Measurements from ENCODE around the gene PDPK1. TPM values are rescaled to one million over a fixed set of nuclear protein-coding genes. Genes with fewer than 3 reads are reported as not detected.
A peak's percentile ranks its signal among the peaks of the same experiment; 100 is the strongest.

Gene PDPK1
- total and polyA plus RNA-seq, 4 experiments from 2014 or later = 26.4 to 71.3 (median 51.7) TPM

- CTCF ChIA-PET (ENCODE audit: partially characterized antibody) = no interaction called here
- H3K36me3 ChIP-seq (ENCODE audit: insufficient read depth, low read length) = peaks cover 47% of the 10 kb centered on the region
These were observed 53.8 kb downstream of the PDPK1 start for GRCh38 chr16:2591476-2592240.

GRCh38 chr16:2592786-2593185 lies 55.0 kb downstream of the PDPK1 start:
- peaks cover 7% of the 10 kb centered on the region for H3K4me1 ChIP-seq (ENCODE audit: insufficient read depth, low read length)
- no peak overlapping the region for H3K4me3 ChIP-seq (ENCODE audit: low read length in 2 of 2)
- no peak overlapping the region for H3K27ac ChIP-seq (ENCODE audit: low read depth, low read length)
- H3K4me3 Mint-ChIP-seq = no peak overlapping the region
- no peaks in the 10 kb centered on the region for H3K27me3 Mint-ChIP-seq
- no peaks in the 10 kb centered on the region for H3K9me3 Mint-ChIP-seq
- peaks cover 8 to 19% (median 15%) of the 10 kb centered on the region in 4 donors for H3K4me1 Mint-ChIP-seq
- ChIA-PET CTCF (ENCODE audit: partially characterized antibody) (no interaction called here), POLR2A (ENCODE audit: partially characterized antibody) (no interaction called here)
- H3K36me3 Mint-ChIP-seq = peaks cover 23 to 55% of the 10 kb centered on the region in 2 donors
- intact Hi-C loops (cut with micrococcal nuclease) = no loop called here
- peak overlapping the region in 2 of 7 donors; percentile 25 to 65 for H3K27ac Mint-ChIP-seq
- no peaks in the 10 kb centered on the region for H3K27me3 ChIP-seq (ENCODE audit: insufficient read depth, low read length)
- DNase-seq = no peak
- peaks cover 47% of the 10 kb centered on the region for H3K36me3 ChIP-seq (ENCODE audit: insufficient read depth, low read length)
- no peaks in the 10 kb centered on the region for H3K9me3 ChIP-seq (ENCODE audit: control insufficient read depth in 1 of 2, low read length in 2 of 2)

More at GRCh38 chr16:2591476-2592240, 53.8 kb downstream of the PDPK1 start:
- DNase-seq = no peak
- Histone ChIP-seq H3K27me3 (ENCODE audit: insufficient read depth, low read length) (no peaks in the 10 kb centered on the region), H3K4me3 (ENCODE audit: low read length in 2 of 2) (no peak overlapping the region), H3K27ac (ENCODE audit: low read depth, low read length) (no peak overlapping the region), H3K4me1 (ENCODE audit: insufficient read depth, low read length) (peaks cover 7% of the 10 kb centered on the region), H3K9me3 (ENCODE audit: control insufficient read depth in 1 of 2, low read length in 2 of 2) (no peaks in the 10 kb centered on the region)
- no peaks in the 10 kb centered on the region for H3K27me3 Mint-ChIP-seq
- peaks cover 31 to 58% of the 10 kb centered on the region in 2 donors for H3K36me3 Mint-ChIP-seq
- intact Hi-C loops (cut with micrococcal nuclease) = no loop called here
- H3K27ac Mint-ChIP-seq = peak overlapping the region in 4 of 7 donors; percentile 27 to 84 (median 51)
- POLR2A ChIA-PET (ENCODE audit: partially characterized antibody) = no interaction called here
- H3K4me3 Mint-ChIP-seq = no peak overlapping the region
- H3K9me3 Mint-ChIP-seq = no peaks in the 10 kb centered on the region
- H3K4me1 Mint-ChIP-seq = peaks cover 8 to 21% (median 15%) of the 10 kb centered on the region in 4 donors

GRCh38 chr16:2595393-2596205 lies 57.8 kb downstream of the PDPK1 start:
- peak overlapping the region in 2 of 7 donors; percentile 4 to 52 for H3K27ac Mint-ChIP-seq
- CTCF ChIA-PET (ENCODE audit: partially characterized antibody) = no interaction called here

GRCh38 chr16:2596747-2597559 lies 59.1 kb downstream of the PDPK1 start:
- no peak overlapping the region for H3K4me3 Mint-ChIP-seq
- no peaks in the 10 kb centered on the region for H3K27me3 ChIP-seq (ENCODE audit: insufficient read depth, low read length)
- H3K9me3 ChIP-seq (ENCODE audit: control insufficient read depth in 1 of 2, low read length in 2 of 2) = no peaks in the 10 kb centered on the region
- peaks cover 3 to 45% of the 10 kb centered on the region in 2 donors for H3K36me3 Mint-ChIP-seq
- H3K4me1 Mint-ChIP-seq = peaks cover 6 to 18% (median 11%) of the 10 kb centered on the region in 4 donors
- peaks cover 7% of the 10 kb centered on the region for H3K4me1 ChIP-seq (ENCODE audit: insufficient read depth, low read length)
- peaks cover 32% of the 10 kb centered on the region for H3K36me3 ChIP-seq (ENCODE audit: insufficient read depth, low read length)
- H3K9me3 Mint-ChIP-seq = no peaks in the 10 kb centered on the region
- POLR2A ChIA-PET (ENCODE audit: partially characterized antibody) = no interaction called here
- CTCF ChIA-PET (ENCODE audit: partially characterized antibody) = no interaction called here
- DNase-seq = no peak
- H3K27me3 Mint-ChIP-seq = no peaks in the 10 kb centered on the region
- no peak overlapping the region for H3K27ac Mint-ChIP-seq
- intact Hi-C loops (cut with micrococcal nuclease) = no loop called here
- H3K4me3 ChIP-seq (ENCODE audit: low read length in 2 of 2) = no peak overlapping the region
- H3K27ac ChIP-seq (ENCODE audit: low read depth, low read length) = no peak overlapping the region

More at GRCh38 chr16:2595393-2596205, 57.8 kb downstream of the PDPK1 start:
- Histone ChIP-seq H3K27ac (ENCODE audit: low read depth, low read length) (no peak overlapping the region), H3K4me1 (ENCODE audit: insufficient read depth, low read length) (peaks cover 7% of the 10 kb centered on the region), H3K36me3 (ENCODE audit: insufficient read depth, low read length) (peaks cover 36% of the 10 kb centered on the region), H3K27me3 (ENCODE audit: insufficient read depth, low read length) (no peaks in the 10 kb centered on the region), H3K9me3 (ENCODE audit: control insufficient read depth in 1 of 2, low read length in 2 of 2) (no peaks in the 10 kb centered on the region), H3K4me3 (ENCODE audit: low read length in 2 of 2) (no peak overlapping the region)
- Mint-ChIP-seq H3K27me3 (no peaks in the 10 kb centered on the region), H3K9me3 (no peaks in the 10 kb centered on the region), H3K4me3 (no peak overlapping the region), H3K36me3 (peaks cover 3 to 43% of the 10 kb centered on the region in 2 donors), H3K4me1 (peaks cover 6 to 19% (median 14%) of the 10 kb centered on the region in 4 donors)
- POLR2A ChIA-PET (ENCODE audit: partially characterized antibody) = no interaction called here
- intact Hi-C loops (cut with micrococcal nuclease) = no loop called here
- no peak for DNase-seq

GRCh38 chr16:2597560-2597902 lies 59.7 kb downstream of the PDPK1 start:
- Mint-ChIP-seq H3K4me3 (no peak overlapping the region), H3K4me1 (peaks cover 5 to 14% (median 8%) of the 10 kb centered on the region in 4 donors), H3K27ac (no peak overlapping the region), H3K27me3 (no peaks in the 10 kb centered on the region), H3K9me3 (no peaks in the 10 kb centered on the region), H3K36me3 (peaks cover 3 to 43% of the 10 kb centered on the region in 2 donors)
- POLR2A ChIA-PET (ENCODE audit: partially characterized antibody) = no interaction called here
- CTCF ChIA-PET (ENCODE audit: partially characterized antibody) = no interaction called here
- no peaks in the 10 kb centered on the region for H3K27me3 ChIP-seq (ENCODE audit: insufficient read depth, low read length)
- H3K36me3 ChIP-seq (ENCODE audit: insufficient read depth, low read length) = peaks cover 32% of the 10 kb centered on the region
- H3K27ac ChIP-seq (ENCODE audit: low read depth, low read length) = no peak overlapping the region
- no peak for DNase-seq
- peaks cover 7% of the 10 kb centered on the region for H3K4me1 ChIP-seq (ENCODE audit: insufficient read depth, low read length)
- no peak overlapping the region for H3K4me3 ChIP-seq (ENCODE audit: low read length in 2 of 2)
- intact Hi-C loops (cut with micrococcal nuclease) = no loop called here
- H3K9me3 ChIP-seq (ENCODE audit: control insufficient read depth in 1 of 2, low read length in 2 of 2) = no peaks in the 10 kb centered on the region

- peaks cover 3 to 46% of the 10 kb centered on the region in 2 donors for H3K36me3 Mint-ChIP-seq
- no peak for DNase-seq
- H3K27ac Mint-ChIP-seq = peak overlapping the region in 1 of 7 donors; percentile 53
- no peaks in the 10 kb centered on the region for H3K27me3 ChIP-seq (ENCODE audit: insufficient read depth, low read length)
- CTCF ChIA-PET (ENCODE audit: partially characterized antibody) = no interaction called here
- peaks cover 32% of the 10 kb centered on the region for H3K36me3 ChIP-seq (ENCODE audit: insufficient read depth, low read length)
- peaks cover under 1% of the 10 kb centered on the region for H3K4me1 ChIP-seq (ENCODE audit: insufficient read depth, low read length)
- H3K4me1 Mint-ChIP-seq = peaks cover 6 to 12% (median 9%) of the 10 kb centered on the region in 4 donors
- no peak overlapping the region for H3K4me3 Mint-ChIP-seq
- no peaks in the 10 kb centered on the region for H3K9me3 ChIP-seq (ENCODE audit: control insufficient read depth in 1 of 2, low read length in 2 of 2)
- no peak overlapping the region for H3K27ac ChIP-seq (ENCODE audit: low read depth, low read length)
- no peak overlapping the region for H3K4me3 ChIP-seq (ENCODE audit: low read length in 2 of 2)
- no peaks in the 10 kb centered on the region for H3K27me3 Mint-ChIP-seq
- no peaks in the 10 kb centered on the region for H3K9me3 Mint-ChIP-seq
- intact Hi-C loops (cut with micrococcal nuclease) = no loop called here
- POLR2A ChIA-PET (ENCODE audit: partially characterized antibody) = no interaction called here
These were observed 60.4 kb downstream of the PDPK1 start for GRCh38 chr16:2598133-2598641.

GRCh38 chr16:2598723-2599122 lies 60.9 kb downstream of the PDPK1 start:
- Histone ChIP-seq H3K27ac (ENCODE audit: low read depth, low read length) (no peak overlapping the region), H3K9me3 (ENCODE audit: control insufficient read depth in 1 of 2, low read length in 2 of 2) (no peaks in the 10 kb centered on the region), H3K4me1 (ENCODE audit: insufficient read depth, low read length) (no peaks in the 10 kb centered on the region), H3K4me3 (ENCODE audit: low read length in 2 of 2) (no peak overlapping the region), H3K36me3 (ENCODE audit: insufficient read depth, low read length) (peaks cover 32% of the 10 kb centered on the region), H3K27me3 (ENCODE audit: insufficient read depth, low read length) (no peaks in the 10 kb centered on the region)
- H3K27ac Mint-ChIP-seq = no peak overlapping the region
- H3K27me3 Mint-ChIP-seq = no peaks in the 10 kb centered on the region
- H3K4me3 Mint-ChIP-seq = no peak overlapping the region
- H3K36me3 Mint-ChIP-seq = peaks cover 3 to 46% of the 10 kb centered on the region in 2 donors
- CTCF ChIA-PET (ENCODE audit: partially characterized antibody) = no interaction called here
- no peak for DNase-seq
- intact Hi-C loops (cut with micrococcal nuclease) = no loop called here
- H3K4me1 Mint-ChIP-seq = peaks cover 1 to 12% (median 7%) of the 10 kb centered on the region in 4 donors
- H3K9me3 Mint-ChIP-seq = no peaks in the 10 kb centered on the region
- POLR2A ChIA-PET (ENCODE audit: partially characterized antibody) = no interaction called here
